ENCODE measurements around the gene ENPP1.

DNA sequence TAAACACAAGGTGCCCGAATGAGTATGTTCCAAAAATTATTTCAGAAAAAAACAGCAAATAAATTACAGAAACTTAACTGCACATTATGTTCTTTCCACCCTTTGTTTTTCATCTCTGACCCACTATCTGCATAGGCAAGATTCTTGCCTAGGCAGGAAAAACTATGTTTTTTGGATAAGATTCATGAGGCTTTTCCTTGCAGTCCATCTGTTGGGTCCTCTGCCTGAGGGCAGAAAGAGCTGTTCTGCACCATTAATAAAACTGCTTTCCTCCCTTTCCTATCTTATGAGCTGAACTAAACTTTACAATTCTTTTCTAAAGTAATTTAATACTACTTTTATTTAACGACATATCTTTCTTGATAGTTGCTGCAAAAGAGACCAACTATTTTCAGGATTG, 21.1 kb downstream of the ENPP1 start:
- TF ChIP-seq, protein P1, sequence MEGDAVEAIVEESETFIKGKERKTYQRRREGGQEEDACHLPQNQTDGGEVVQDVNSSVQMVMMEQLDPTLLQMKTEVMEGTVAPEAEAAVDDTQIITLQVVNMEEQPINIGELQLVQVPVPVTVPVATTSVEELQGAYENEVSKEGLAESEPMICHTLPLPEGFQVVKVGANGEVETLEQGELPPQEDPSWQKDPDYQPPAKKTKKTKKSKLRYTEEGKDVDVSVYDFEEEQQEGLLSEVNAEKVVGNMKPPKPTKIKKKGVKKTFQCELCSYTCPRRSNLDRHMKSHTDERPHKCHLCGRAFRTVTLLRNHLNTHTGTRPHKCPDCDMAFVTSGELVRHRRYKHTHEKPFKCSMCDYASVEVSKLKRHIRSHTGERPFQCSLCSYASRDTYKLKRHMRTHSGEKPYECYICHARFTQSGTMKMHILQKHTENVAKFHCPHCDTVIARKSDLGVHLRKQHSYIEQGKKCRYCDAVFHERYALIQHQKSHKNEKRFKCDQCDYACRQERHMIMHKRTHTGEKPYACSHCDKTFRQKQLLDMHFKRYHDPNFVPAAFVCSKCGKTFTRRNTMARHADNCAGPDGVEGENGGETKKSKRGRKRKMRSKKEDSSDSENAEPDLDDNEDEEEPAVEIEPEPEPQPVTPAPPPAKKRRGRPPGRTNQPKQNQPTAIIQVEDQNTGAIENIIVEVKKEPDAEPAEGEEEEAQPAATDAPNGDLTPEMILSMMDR (IDR thresholded peaks at IDR 0.05; ENCODE audit: insufficient read depth, low read length, poor library complexity, severe bottlenecking), result no peak
- no peak for TF ChIP-seq EZH2phosphoT487 (conservative IDR thresholded peaks at IDR 0.05; ENCODE audit: low read length)
